H1 (cell line): ENCODE measurements around the gene ACTR6. TPM values are rescaled to one million over a fixed set of nuclear protein-coding genes. Genes with fewer than 3 reads are reported as not detected.

ENCODE experiments used
- BACH1 ChIP-seq: IDR thresholded peaks from 2 replicates; pipeline ENCODE4 v1.6.1; 2012; ENCODE audit warnings: low read length, improper control_type of control experiment
- microRNA counts: library from miRNA; unstranded; fragments of <30 nt; microRNA quantifications from one replicate; lab custom pipeline; 2015
- microRNA-seq, 2 experiments: library from miRNA; unstranded; fragments of <30 nt; microRNA quantifications; one replicate each; pipeline versions ENCODE4 to v1.2.0, GENCODE V29; 2016 to 2020; ENCODE audit warnings: borderline microRNAs expressed in 2 of 2, borderline number of aligned reads in 2 of 2, borderline replicate concordance in 1 of 2
- polyA plus RNA-seq, 7 experiments: library from polyadenylated mRNA; depleted of rRNA in 3 of 7; stranded (reverse) in 5 of 7; unstranded in 2 of 7; fragments of >200 nt in 5 of 7; fragments of 200-250 nt in 2 of 7; gene quantifications; 1 replicate in 5 of 7; 2 replicates in 1 of 7; 4 replicates in 1 of 7; pipeline versions ENCODE4 v1.2.1 to v1.2.3, GENCODE V29; 2011 to 2013; ENCODE audit warnings: missing spikeins in 2 of 7, mixed read lengths in 2 of 7
- small RNA-seq: library from polyadenylated mRNA; stranded (forward); fragments of <200 nt; extraction: miRNeasy Mini kit (QIAGEN cat#:217004); gene quantifications from one replicate; pipeline ENCODE3, GENCODE V24; 2013; ENCODE audit not compliant: insufficient read depth
- total RNA-seq: library from RNA; stranded (reverse); fragmentation: NEBNext Ultra II Directional; extraction: Animal tissue kit (Norgen Biotek cat#: 25700); gene quantifications from 2 replicates; pipeline ENCODE4 v1.2.1, GENCODE V29; 2021

Gene ACTR6
- total and polyA plus RNA-seq, 2 of the 8 experiments (the other 6 are each of a cell fraction or from before 2014, with no cell fraction given), result 10.2 to 36.8 TPM

DNA sequence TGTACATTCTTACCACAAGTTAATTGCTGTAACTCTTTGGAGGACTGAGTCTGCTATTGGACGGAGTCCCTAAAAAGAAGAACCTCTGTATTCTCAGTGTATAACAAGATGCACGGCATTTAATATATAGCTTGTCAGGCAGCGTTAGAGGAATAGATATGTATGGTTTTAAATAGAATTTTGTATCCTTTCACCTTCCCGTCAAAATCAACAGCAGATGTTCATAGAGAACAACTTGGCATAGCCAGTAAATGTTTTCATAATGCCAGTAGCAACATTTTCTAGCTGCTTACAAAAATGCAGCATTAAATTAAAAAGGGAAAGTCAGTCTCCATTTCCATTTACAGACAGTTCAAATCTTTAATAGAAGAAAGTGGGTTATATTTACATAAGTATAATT lies 73.2 kb downstream of the ACTR6 start (continued):
- TF ChIP-seq BACH1, result no peak

MicroRNAs encoded within 50 kb of the gene (microRNA counts, 767-probe panel; counts per million panel counts)
- microRNA hsa-miR-1827 (lab: Ali Mortazavi, UCI), result 879 counts per million, percentile 95 among the panel's probes with 10 or more counts

Small RNAs within 50 kb of the gene (microRNA-seq; reads per million reads assigned to microRNA genes)
- 0 reads per million in 2 experiments for gene MIR1827

Small RNAs within 50 kb of the gene (small RNA-seq; reads per million reads assigned to genes)
- gene MIR1827 (not detected), gene RF00019 (not detected), gene RN7SL176P (not detected)

Other genes starting within 250 kb of the ACTR6 start
- gene ANKS1B, start 215.9 kb upstream of the ACTR6 start, total RNA-seq, result 6.1 and 8.5 TPM in 2 replicates
- gene ANKS1B, start 215.9 kb upstream of the ACTR6 start, polyA plus RNA-seq (2011; rRNA removed), result 2.7 TPM in 2 replicates
- gene BLTP3B, start 57.9 kb upstream of the ACTR6 start, total RNA-seq, result 24.4 and 28.6 TPM in 2 replicates
- 5.7 and 7.0 TPM in 2 replicates for gene BLTP3B, start 57.9 kb upstream of the ACTR6 start, polyA plus RNA-seq (2011; rRNA removed)
- 3.8 and 4.8 TPM in 2 replicates for gene DEPDC4, start 66.3 kb downstream of the ACTR6 start, total RNA-seq
- gene DEPDC4, start 66.3 kb downstream of the ACTR6 start, polyA plus RNA-seq (2011; rRNA removed), result 0.71 and 0.80 TPM in 2 replicates
- gene SCYL2, start 66.4 kb downstream of the ACTR6 start, total RNA-seq, result 45.0 and 48.7 TPM in 2 replicates
- gene SCYL2, start 66.4 kb downstream of the ACTR6 start, polyA plus RNA-seq (2011; rRNA removed), result 5.7 and 8.9 TPM in 2 replicates
- 0.11 and 0.30 TPM in 2 replicates for gene SLC17A8, start 156.3 kb downstream of the ACTR6 start, total RNA-seq
- 0.05 and 0.14 TPM in 2 replicates for gene SLC17A8, start 156.3 kb downstream of the ACTR6 start, polyA plus RNA-seq (2011; rRNA removed)